GM20431 (cell line): ENCODE measurements around the gene INHBC.
"Not testable (repeated sequence)": the region's sequence is repeated elsewhere in the genome, so short reads cannot be mapped to it uniquely, and the experiment has no call there.

Experiments
- in situ Hi-C: fragments of 300-500 bp; cut with MseI, MboI; formaldehyde crosslinking; loops from one replicate; pipeline ENCODE4 v1.15.0; 2020; ENCODE audit warnings: low sequenced_read_pairs; ENCODE audit not compliant: unreplicated experiment

The INHBC gene

GRCh38 chr12:57477710-57478681 lies 43.4 kb downstream of the INHBC start:
- in situ Hi-C loops: no loop called here

- in situ Hi-C loops: no loop called here
Measured at GRCh38 chr12:57479043-57479375, 44.4 kb downstream of the INHBC start.

GRCh38 chr12:57479376-57480115 lies 45.0 kb downstream of the INHBC start, which contains the start of gene ARHGAP9:
Gene ARHGAP9, minus strand, starts transcription at chr12:57479866. Its CDS starts 460 bp downstream, at chr12:57479406.
- in situ Hi-C loops: no loop called here

GRCh38 chr12:57481671-57482070 lies 47.1 kb downstream of the INHBC start:
- in situ Hi-C loops: no loop called here

- in situ Hi-C loops: no loop called here
Measured at GRCh38 chr12:57483466-57483865, 48.9 kb downstream of the INHBC start.

GRCh38 chr12:57485695-57486094 lies 51.1 kb downstream of the INHBC start:
- in situ Hi-C loops: no loop called here

- in situ Hi-C loops: no loop called here
Measured at GRCh38 chr12:57487055-57487596, 52.5 kb downstream of the INHBC start.

- in situ Hi-C loops: no loop called here
Measured at GRCh38 chr12:57487597-57488401, 53.2 kb downstream of the INHBC start, which contains the start of gene MARS1. Gene MARS1, plus strand, starts transcription at chr12:57488068. Its CDS starts 23 bp downstream, at chr12:57488091.

- in situ Hi-C loops: no loop called here
Measured at GRCh38 chr12:57488402-57489156, 54.0 kb downstream of the INHBC start.

GRCh38 chr12:57489157-57489641 lies 54.6 kb downstream of the INHBC start:
- in situ Hi-C loops: no loop called here

GRCh38 chr12:57490126-57490525 lies 55.5 kb downstream of the INHBC start:
- in situ Hi-C loops: no loop called here

- in situ Hi-C loops: no loop called here
Measured at GRCh38 chr12:57491393-57492280, 57.1 kb downstream of the INHBC start.

- in situ Hi-C loops: not testable (repeated sequence)
Measured at GRCh38 chr12:57495051-57495701, 60.6 kb downstream of the INHBC start.

- in situ Hi-C loops: no loop called here
Measured at GRCh38 chr12:57496822-57497221, 62.2 kb downstream of the INHBC start.

- in situ Hi-C loops: no loop called here
Measured at GRCh38 chr12:57497223-57498131, 62.9 kb downstream of the INHBC start.

- in situ Hi-C loops: no loop called here
Measured at GRCh38 chr12:57498132-57498502, 63.5 kb downstream of the INHBC start.

- in situ Hi-C loops: no loop called here
Measured at GRCh38 chr12:57498571-57498970, 64.0 kb downstream of the INHBC start.
